Mesendoderm (in vitro differentiated cells): Measurements from ENCODE around the gene IL1A.

Experiments used
- DNase-seq: peaks from one replicate; pipeline ENCODE4 v3.0.0; 2013
- H2AK5ac ChIP-seq: 2 replicates; pipeline ENCODE4 v1.6.1; 2013; ENCODE audit warnings: low read length, inconsistent platforms
- H2BK120ac ChIP-seq: 2 replicates; pipeline ENCODE4 v1.6.1; 2013; ENCODE audit warnings: low read depth, mild to moderate bottlenecking, low read length, moderate library complexity, mixed read lengths
- H2BK15ac ChIP-seq: replicated peaks from 2 replicates; pipeline ENCODE4 v1.6.1; 2013; ENCODE audit warnings: low read depth, mild to moderate bottlenecking, moderate library complexity
- H2BK5ac ChIP-seq: 2 replicates; pipeline ENCODE4 v1.6.1; 2013; ENCODE audit warnings: low read length, inconsistent platforms
- H3K18ac ChIP-seq: 2 replicates; pipeline ENCODE4 v1.6.1; 2013; ENCODE audit warnings: mild to moderate bottlenecking, low read length, mixed read lengths
- H3K23ac ChIP-seq: one replicate; pipeline ENCODE4 v1.6.1; 2013; ENCODE audit warnings: low read length
- H3K27ac ChIP-seq: 2 replicates; pipeline ENCODE4 v1.5.1; 2013; ENCODE audit warnings: low read depth, mild to moderate bottlenecking, inconsistent platforms, low read length, moderate library complexity
- H3K27me3 ChIP-seq: 2 replicates; pipeline ENCODE4 v1.6.1; 2013; ENCODE audit warnings: low read length, control low read depth, mild to moderate bottlenecking, inconsistent platforms; ENCODE audit not compliant: insufficient read depth, poor library complexity
- H3K36me3 ChIP-seq: 2 replicates; pipeline ENCODE4 v1.6.1; 2013; ENCODE audit warnings: low read length, inconsistent platforms; ENCODE audit not compliant: control insufficient read depth, insufficient read depth
- H3K4ac ChIP-seq: one replicate; pipeline ENCODE4 v1.6.1; 2013; ENCODE audit warnings: low read depth, mild to moderate bottlenecking, low read length, moderate library complexity
- H3K4me1 ChIP-seq: 2 replicates; pipeline ENCODE4 v1.6.1; 2013; ENCODE audit warnings: low read depth, low read length, inconsistent platforms; ENCODE audit not compliant: control insufficient read depth
- H3K4me2 ChIP-seq: 2 replicates; pipeline ENCODE4 v1.6.1; 2013; ENCODE audit warnings: low read length
- H3K4me3 ChIP-seq: 2 replicates; pipeline ENCODE4 v1.5.1; 2013; ENCODE audit warnings: mild to moderate bottlenecking, low read length
- H3K56ac ChIP-seq: one replicate; pipeline ENCODE4 v1.6.1; 2013; ENCODE audit warnings: low read length
- H3K79me1 ChIP-seq: 2 replicates; pipeline ENCODE4 v1.6.1; 2013; ENCODE audit warnings: low read length, inconsistent platforms
- H3K79me2 ChIP-seq: 2 replicates; pipeline ENCODE4 v1.6.1; 2013; ENCODE audit warnings: mild to moderate bottlenecking, low read length; ENCODE audit not compliant: control insufficient read depth, insufficient read depth
- H3K9ac ChIP-seq: 2 replicates; pipeline ENCODE4 v1.6.1; 2013; ENCODE audit warnings: low read length, inconsistent platforms
- H4K5ac ChIP-seq: one replicate; pipeline ENCODE4 v1.6.1; 2013; ENCODE audit warnings: low read length
- H4K8ac ChIP-seq: one replicate; pipeline ENCODE4 v1.6.1; 2013; ENCODE audit warnings: low read depth, mild to moderate bottlenecking, control low read depth, low read length, moderate library complexity
- WGBS: extraction: QIAGEN DNeasy Blood & Tissue Kit; methylation state at CpG from one replicate; pipeline ENCODE4 v1.1.7; 2013; ENCODE audit warnings: low lambda C conversion rate, missing lambda C conversion rate; ENCODE audit not compliant: insufficient coverage; ENCODE audit errors: extremely low coverage; 5-methylcytosine and 5-hydroxymethylcytosine counted together

IL1A gene

DNA sequence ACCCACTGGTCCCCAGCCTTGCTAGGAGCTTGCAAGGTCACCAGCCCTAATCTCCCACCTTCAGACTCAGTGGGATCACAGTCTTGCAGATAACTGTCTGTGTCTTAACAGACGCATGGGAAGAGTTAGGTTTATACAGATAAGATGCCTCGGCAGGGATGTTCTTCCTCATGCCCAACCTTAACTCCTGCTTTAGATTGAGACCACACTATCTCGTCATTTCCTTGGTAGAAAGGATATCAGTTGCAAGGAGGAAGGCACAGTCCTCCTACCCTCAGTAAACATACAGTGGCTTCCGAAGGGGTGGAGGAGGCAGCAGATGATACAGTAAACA, 56.3 kb downstream of the IL1A start:
- no peaks in the 10 kb centered on the region for H3K27me3 ChIP-seq

DNA sequence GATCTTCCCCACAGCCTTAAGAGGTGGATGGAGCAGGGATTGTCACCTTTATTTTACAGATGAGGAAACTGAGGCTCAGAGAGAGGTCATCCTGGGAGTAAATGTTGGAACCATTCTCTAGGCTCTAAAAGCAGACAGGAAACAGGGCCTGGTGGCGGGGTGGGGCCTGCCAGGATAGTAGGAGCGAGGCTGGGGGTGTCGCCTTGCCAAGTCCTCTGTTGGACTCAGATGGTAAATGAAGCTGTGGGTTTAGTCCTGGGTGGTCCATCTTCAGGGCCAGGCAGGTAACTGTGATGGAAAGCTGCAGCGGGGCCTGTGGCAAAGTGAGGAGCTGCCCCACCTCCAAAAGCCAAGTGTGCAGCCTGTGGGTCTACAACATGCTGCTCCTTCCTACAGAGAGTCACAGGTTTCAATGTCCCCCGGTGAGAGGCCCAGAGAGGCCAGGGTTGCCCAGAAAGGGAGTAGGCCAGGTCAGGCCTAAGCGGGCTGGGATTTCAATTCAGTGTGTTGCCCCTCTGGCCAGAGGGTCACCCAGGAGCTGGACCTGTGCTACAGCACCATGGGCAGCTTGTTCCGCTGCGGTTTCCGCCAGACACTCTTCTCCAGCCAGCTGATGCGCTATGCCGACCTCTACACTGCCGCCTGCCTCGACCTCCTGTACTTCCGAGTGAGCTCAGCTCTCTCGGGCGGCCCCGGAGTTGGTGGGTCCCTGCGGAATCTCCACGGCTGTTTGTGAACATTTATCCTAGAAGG, 56.8 kb downstream of the IL1A start:
- H2BK15ac ChIP-seq, result no peak overlapping the region
- no peak overlapping the region for H3K18ac ChIP-seq
- H3K27me3 ChIP-seq, result no peaks in the 10 kb centered on the region
- H3K4ac ChIP-seq, result no peak overlapping the region
- no peak overlapping the region for H4K5ac ChIP-seq
- no peak overlapping the region for H3K9ac ChIP-seq
- no peaks in the 10 kb centered on the region for H3K4me1 ChIP-seq
- H3K36me3 ChIP-seq, result no peaks in the 10 kb centered on the region
- no peak overlapping the region for H4K8ac ChIP-seq
- H3K27ac ChIP-seq, result no peak overlapping the region
- peak overlapping the region; percentile 22 for H3K56ac ChIP-seq
- no peaks in the 10 kb centered on the region for H3K79me1 ChIP-seq
- no peak overlapping the region for H2BK120ac ChIP-seq
- no peak overlapping the region for H3K4me2 ChIP-seq
- H2BK5ac ChIP-seq, result no peak overlapping the region
- H2AK5ac ChIP-seq, result no peak overlapping the region
- no CpG with 5 or more reads among the region's 19 CpGs for WGBS
- H3K79me2 ChIP-seq, result no peaks in the 10 kb centered on the region
- DNase-seq, result no peak
- no peak overlapping the region for H3K4me3 ChIP-seq
- no peak overlapping the region for H3K23ac ChIP-seq

More for the DNA sequence above, 56.3 kb downstream of the IL1A start:
- H2BK15ac ChIP-seq, result no peak overlapping the region
- no peak overlapping the region for H3K4me2 ChIP-seq
- H2AK5ac ChIP-seq, result no peak overlapping the region
- H3K9ac ChIP-seq, result no peak overlapping the region
- H2BK120ac ChIP-seq, result no peak overlapping the region
- H4K8ac ChIP-seq, result no peak overlapping the region
- H3K18ac ChIP-seq, result no peak overlapping the region
- no peak overlapping the region for H2BK5ac ChIP-seq
- no CpG with 5 or more reads among the region's 4 CpGs for WGBS
- H3K23ac ChIP-seq, result no peak overlapping the region
- H3K56ac ChIP-seq, result no peak overlapping the region
- H3K79me2 ChIP-seq, result no peaks in the 10 kb centered on the region
- H3K4me3 ChIP-seq, result no peak overlapping the region
- H3K4ac ChIP-seq, result no peak overlapping the region
- H3K79me1 ChIP-seq, result no peaks in the 10 kb centered on the region
- H3K27ac ChIP-seq, result no peak overlapping the region
- no peak overlapping the region for H4K5ac ChIP-seq
- H3K4me1 ChIP-seq, result no peaks in the 10 kb centered on the region
- peak; percentile 75 for DNase-seq
- no peaks in the 10 kb centered on the region for H3K36me3 ChIP-seq

DNA sequence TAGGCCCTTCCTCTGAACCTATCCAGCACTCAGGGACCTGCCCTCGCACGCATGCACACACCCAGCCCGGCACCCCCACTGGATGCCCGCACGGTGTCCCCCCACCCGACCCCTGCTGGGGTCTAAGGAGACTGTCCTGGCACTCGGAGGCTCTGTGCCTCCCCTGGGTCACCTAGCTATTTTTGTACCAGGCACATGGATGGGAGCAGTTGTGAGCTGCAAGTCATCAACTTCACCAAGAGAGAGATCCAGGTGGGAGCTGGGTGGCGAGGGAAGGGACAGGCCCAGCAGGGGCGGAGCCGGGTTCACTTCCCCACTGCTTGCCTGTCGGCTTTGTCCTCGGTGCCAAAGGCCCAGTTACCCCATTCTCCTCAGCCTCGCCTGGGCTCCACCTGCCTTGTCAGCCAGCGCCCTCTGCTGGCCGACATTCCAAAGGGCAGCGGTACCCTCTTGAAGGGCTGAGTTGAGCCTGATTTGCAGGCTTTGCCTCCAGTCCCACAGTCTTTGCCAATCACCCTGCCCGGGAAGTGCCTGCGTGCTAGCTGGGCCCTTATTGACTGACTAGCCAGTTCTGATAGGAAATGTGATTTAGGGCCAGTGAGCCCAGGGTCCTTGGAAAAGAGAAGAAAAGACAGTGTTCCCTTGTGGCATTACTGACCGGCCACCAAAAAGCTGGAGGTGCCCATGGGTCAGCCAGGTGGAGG, 57.7 kb downstream of the IL1A start:
- Histone ChIP-seq H4K8ac (no peak overlapping the region), H3K79me2 (no peaks in the 10 kb centered on the region), H3K18ac (no peak overlapping the region), H3K23ac (no peak overlapping the region), H2BK15ac (no peak overlapping the region), H3K9ac (no peak overlapping the region), H3K4ac (peak overlapping the region; percentile 48), H4K5ac (no peak overlapping the region), H2BK5ac (no peak overlapping the region), H3K4me3 (no peak overlapping the region), H3K4me2 (no peak overlapping the region), H3K56ac (peak overlapping the region; percentile 52), H3K4me1 (no peaks in the 10 kb centered on the region), H3K27me3 (no peaks in the 10 kb centered on the region), H3K27ac (no peak overlapping the region), H3K79me1 (no peaks in the 10 kb centered on the region), H2AK5ac (no peak overlapping the region), H3K36me3 (no peaks in the 10 kb centered on the region), H2BK120ac (no peak overlapping the region)
- WGBS, result no CpG with 5 or more reads among the region's 19 CpGs
- peak; percentile 93 for DNase-seq

DNA sequence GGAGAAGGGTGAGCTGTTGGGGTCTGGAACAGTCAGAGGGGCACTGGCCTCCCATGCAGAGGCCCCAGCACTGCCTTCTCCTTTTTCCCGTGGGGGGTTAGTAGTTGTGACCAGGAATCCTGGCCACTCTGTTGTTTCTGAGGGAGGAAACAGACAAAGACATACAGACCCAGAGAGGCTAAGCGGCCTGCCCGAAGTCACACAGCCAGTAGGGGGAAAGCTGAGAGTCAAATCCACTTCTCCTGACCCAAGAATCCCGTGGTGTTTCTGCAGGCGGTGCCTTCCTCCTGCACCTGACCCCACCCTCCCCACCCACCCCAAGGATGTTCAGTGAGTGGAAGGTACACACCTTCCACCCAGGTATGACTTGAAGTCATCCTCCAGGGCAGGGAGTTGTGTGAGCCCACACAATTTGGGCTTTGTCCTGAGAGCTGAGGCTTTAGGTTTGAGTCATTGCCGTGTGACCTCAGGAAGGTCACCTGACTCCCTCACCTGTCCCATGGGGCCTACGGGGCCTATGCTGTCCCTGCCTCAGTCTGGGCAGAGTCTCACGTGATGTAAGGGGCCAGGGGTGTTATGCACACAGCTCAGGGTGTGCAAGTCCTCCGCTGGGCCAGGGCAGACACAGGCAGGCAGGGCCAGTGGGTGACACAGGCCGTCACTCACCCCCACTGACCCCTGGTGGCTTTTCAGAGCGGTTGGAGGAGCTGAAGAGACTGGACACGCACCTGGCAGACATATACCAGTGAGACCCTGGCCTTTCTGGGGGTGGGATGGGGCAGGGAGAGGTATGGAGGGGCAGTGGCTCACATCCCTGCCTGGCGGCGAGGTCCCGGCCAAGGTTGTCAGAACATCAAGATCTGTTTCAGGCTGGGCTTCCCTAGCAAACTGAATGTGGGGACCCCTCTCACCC, 58.5 kb downstream of the IL1A start:
- Histone ChIP-seq H3K36me3 (no peaks in the 10 kb centered on the region), H2BK15ac (no peak overlapping the region), H3K23ac (no peak overlapping the region), H2BK5ac (no peak overlapping the region), H3K4ac (peak overlapping the region; percentile 48), H3K79me1 (no peaks in the 10 kb centered on the region), H4K8ac (no peak overlapping the region), H3K27me3 (no peaks in the 10 kb centered on the region), H2BK120ac (no peak overlapping the region), H3K79me2 (no peaks in the 10 kb centered on the region), H3K4me1 (no peaks in the 10 kb centered on the region), H3K9ac (no peak overlapping the region), H3K18ac (no peak overlapping the region), H3K4me3 (no peak overlapping the region), H4K5ac (no peak overlapping the region), H3K27ac (no peak overlapping the region), H3K4me2 (no peak overlapping the region), H3K56ac (no peak overlapping the region), H2AK5ac (no peak overlapping the region)
- DNase-seq, result peak; percentile 42
- no CpG with 5 or more reads among the region's 15 CpGs for WGBS

DNA sequence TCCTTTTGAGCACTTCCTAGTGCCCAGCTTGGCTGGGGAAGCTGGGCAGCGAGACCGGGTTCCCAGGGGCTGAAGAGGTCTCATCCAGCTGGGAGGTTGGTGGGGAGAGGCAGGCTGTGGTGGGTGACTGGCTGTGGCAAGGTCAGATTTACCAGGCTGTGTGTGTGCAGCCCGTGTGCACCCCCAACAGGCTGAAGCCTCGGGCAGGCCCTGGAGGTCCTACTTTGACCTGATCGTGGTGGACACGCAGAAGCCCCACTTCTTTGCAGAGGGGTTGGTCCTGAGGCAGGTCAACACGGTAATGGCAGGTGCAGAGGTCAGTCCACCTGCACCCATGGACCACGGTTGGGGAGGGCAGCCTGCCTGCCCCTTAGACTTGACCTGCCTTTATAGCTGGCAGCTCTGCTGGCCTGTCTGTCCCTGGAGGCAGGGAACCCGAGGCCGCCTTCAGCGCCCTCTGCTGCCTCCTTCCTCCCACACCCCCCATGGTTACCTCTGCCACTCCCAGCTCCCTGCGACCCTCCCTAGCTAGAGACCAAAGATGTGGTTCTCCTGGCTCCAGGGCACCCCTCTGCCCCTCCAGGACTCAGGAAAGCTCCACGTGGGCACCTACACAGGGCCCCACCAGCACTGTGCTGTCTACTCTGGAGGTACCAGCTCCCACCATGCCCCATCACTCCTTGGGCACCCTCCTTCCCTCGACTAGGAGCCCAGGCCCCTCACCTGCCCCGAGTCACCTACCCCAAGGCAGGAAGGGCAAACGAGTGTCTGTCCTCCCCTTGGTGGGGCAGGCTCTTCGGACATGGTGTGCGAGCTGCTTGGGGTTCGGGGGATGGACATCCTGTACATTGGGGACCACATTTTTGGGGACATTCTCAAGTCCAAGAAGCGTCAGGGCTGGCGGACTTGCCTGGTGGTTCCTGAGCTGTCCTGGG, 59.4 kb downstream of the IL1A start:
- Histone ChIP-seq H3K56ac (no peak overlapping the region), H2BK120ac (no peak overlapping the region), H3K36me3 (no peaks in the 10 kb centered on the region), H3K27me3 (no peaks in the 10 kb centered on the region), H3K4me1 (no peaks in the 10 kb centered on the region), H4K8ac (no peak overlapping the region), H3K79me1 (no peaks in the 10 kb centered on the region), H4K5ac (no peak overlapping the region), H2AK5ac (no peak overlapping the region), H3K79me2 (no peaks in the 10 kb centered on the region), H3K9ac (no peak overlapping the region), H3K27ac (no peak overlapping the region), H2BK15ac (no peak overlapping the region), H3K23ac (no peak overlapping the region), H3K4me2 (no peak overlapping the region), H3K4me3 (no peak overlapping the region), H3K18ac (no peak overlapping the region), H3K4ac (no peak overlapping the region), H2BK5ac (no peak overlapping the region)
- WGBS, result no CpG with 5 or more reads among the region's 21 CpGs
- DNase-seq, result peak; percentile 49
